ENCODE results near the gene TMEM132C.

The TMEM132C gene

GRCh38 chr12:128258866-128259555 is 8.0 kb upstream of the TMEM132C start:
- no peaks in the 10 kb centered on the region for H3K27me3 ChIP-seq (ENCODE audit: low read length)
- H3K4me3 ChIP-seq (ENCODE audit: insufficient read depth, low read length, poor library complexity, severe bottlenecking): no peak overlapping the region
- H3K9ac ChIP-seq (ENCODE audit: low read length): no peak overlapping the region
- H3K9me2 ChIP-seq (replicated peaks; ENCODE audit: insufficient read depth, low read length): no peaks in the 10 kb centered on the region
- H4K20me1 ChIP-seq (ENCODE audit: low read depth, low read length): no peaks in the 10 kb centered on the region
- no peak overlapping the region for H2AFZ ChIP-seq (ENCODE audit: low read depth, low read length, severe bottlenecking)
- H3K79me2 ChIP-seq (ENCODE audit: insufficient read depth, low read length): no peaks in the 10 kb centered on the region
- TF ChIP-seq EZH2phosphoT487 (conservative IDR thresholded peaks at IDR 0.05; ENCODE audit: low read length): no peak
- H3K4me2 ChIP-seq (ENCODE audit: low read depth, low read length, poor library complexity, severe bottlenecking): no peak overlapping the region
- no peaks in the 10 kb centered on the region for H3K9me3 ChIP-seq (ENCODE audit: insufficient read depth, low read length)
- no peaks in the 10 kb centered on the region for H3F3A ChIP-seq (ENCODE audit: insufficient read depth)
- no peak overlapping the region for H3K27ac ChIP-seq (ENCODE audit: low read depth, low read length)
- no peaks in the 10 kb centered on the region for H3K36me3 ChIP-seq (ENCODE audit: low read length)

- Histone ChIP-seq H3K27ac (ENCODE audit: low read depth, low read length) (no peak overlapping the region), H3K79me2 (ENCODE audit: insufficient read depth, low read length) (no peaks in the 10 kb centered on the region), H3K4me2 (ENCODE audit: low read depth, low read length, poor library complexity, severe bottlenecking) (no peak overlapping the region), H3K36me3 (ENCODE audit: low read length) (no peaks in the 10 kb centered on the region), H3K9me2 (replicated peaks; ENCODE audit: insufficient read depth, low read length) (no peaks in the 10 kb centered on the region), H4K20me1 (ENCODE audit: low read depth, low read length) (no peaks in the 10 kb centered on the region), H3K9ac (ENCODE audit: low read length) (no peak overlapping the region), H3K4me3 (ENCODE audit: insufficient read depth, low read length, poor library complexity, severe bottlenecking) (no peak overlapping the region), H3F3A (ENCODE audit: insufficient read depth) (no peaks in the 10 kb centered on the region), H2AFZ (ENCODE audit: low read depth, low read length, severe bottlenecking) (no peak overlapping the region), H3K27me3 (ENCODE audit: low read length) (no peaks in the 10 kb centered on the region), H3K9me3 (ENCODE audit: insufficient read depth, low read length) (no peaks in the 10 kb centered on the region)
- TF ChIP-seq EZH2phosphoT487 (conservative IDR thresholded peaks at IDR 0.05; ENCODE audit: low read length): no peak
- peak; percentile 84 for TF ChIP-seq CTCF (IDR thresholded peaks at IDR 0.05; ENCODE audit: insufficient read depth, low read length, poor library complexity, severe bottlenecking)
Measured at GRCh38 chr12:128259556-128260070, 7.4 kb upstream of the TMEM132C start.

GRCh38 chr12:128261757-128262156 is 5.2 kb upstream of the TMEM132C start:
- Histone ChIP-seq H3K27ac (ENCODE audit: low read depth, low read length) (no peak overlapping the region), H3K9me3 (ENCODE audit: insufficient read depth, low read length) (no peaks in the 10 kb centered on the region), H3K79me2 (ENCODE audit: insufficient read depth, low read length) (no peaks in the 10 kb centered on the region), H3F3A (ENCODE audit: insufficient read depth) (no peaks in the 10 kb centered on the region), H3K9me2 (replicated peaks; ENCODE audit: insufficient read depth, low read length) (no peaks in the 10 kb centered on the region), H3K4me3 (ENCODE audit: insufficient read depth, low read length, poor library complexity, severe bottlenecking) (no peak overlapping the region), H3K9ac (ENCODE audit: low read length) (no peak overlapping the region), H4K20me1 (ENCODE audit: low read depth, low read length) (no peaks in the 10 kb centered on the region), H2AFZ (ENCODE audit: low read depth, low read length, severe bottlenecking) (no peak overlapping the region), H3K27me3 (ENCODE audit: low read length) (no peaks in the 10 kb centered on the region), H3K36me3 (ENCODE audit: low read length) (no peaks in the 10 kb centered on the region), H3K4me2 (ENCODE audit: low read depth, low read length, poor library complexity, severe bottlenecking) (no peak overlapping the region)
- TF ChIP-seq CTCF (IDR thresholded peaks at IDR 0.05; ENCODE audit: insufficient read depth, low read length, poor library complexity, severe bottlenecking): no peak
- TF ChIP-seq EZH2phosphoT487 (conservative IDR thresholded peaks at IDR 0.05; ENCODE audit: low read length): no peak

GRCh38 chr12:128265566-128265965 is 1.4 kb upstream of the TMEM132C start:
- Histone ChIP-seq H3F3A (ENCODE audit: insufficient read depth) (no peaks in the 10 kb centered on the region), H3K27me3 (ENCODE audit: low read length) (no peaks in the 10 kb centered on the region), H3K4me2 (ENCODE audit: low read depth, low read length, poor library complexity, severe bottlenecking) (no peak overlapping the region), H4K20me1 (ENCODE audit: low read depth, low read length) (no peaks in the 10 kb centered on the region), H3K9me2 (replicated peaks; ENCODE audit: insufficient read depth, low read length) (no peaks in the 10 kb centered on the region), H2AFZ (ENCODE audit: low read depth, low read length, severe bottlenecking) (no peak overlapping the region), H3K4me3 (ENCODE audit: insufficient read depth, low read length, poor library complexity, severe bottlenecking) (no peak overlapping the region), H3K9me3 (ENCODE audit: insufficient read depth, low read length) (no peaks in the 10 kb centered on the region), H3K9ac (ENCODE audit: low read length) (no peak overlapping the region), H3K27ac (ENCODE audit: low read depth, low read length) (no peak overlapping the region), H3K79me2 (ENCODE audit: insufficient read depth, low read length) (no peaks in the 10 kb centered on the region), H3K36me3 (ENCODE audit: low read length) (no peaks in the 10 kb centered on the region)
- no peak for TF ChIP-seq EZH2phosphoT487 (conservative IDR thresholded peaks at IDR 0.05; ENCODE audit: low read length)
- no peak for TF ChIP-seq CTCF (IDR thresholded peaks at IDR 0.05; ENCODE audit: insufficient read depth, low read length, poor library complexity, severe bottlenecking)
